ENCODE results near the gene USP49. TPM values are rescaled to one million over a fixed set of nuclear protein-coding genes. Genes with fewer than 3 reads are reported as not detected.

USP49 gene
- total and polyA plus RNA-seq, 4 donors, result 1.8 to 8.6 (median 3.6) TPM

- 54 to 56% methylated on average over 4 of the region's 4 CpGs for WGBS, 2 donors
- Histone ChIP-seq H3K9me3 (ENCODE audit: control insufficient read depth in 4 of 4, insufficient read depth in 3 of 4, low read length in 3 of 4) (no peaks in the 10 kb centered on the region), H3K4me1 (ENCODE audit: control insufficient read depth in 5 of 5, insufficient read depth in 5 of 5, low read length in 5 of 5) (peaks cover 0 to 17% (median 10%) of the 10 kb centered on the region in 5 donors), H3K9ac (ENCODE audit: insufficient read depth in 1 of 2, low read length in 2 of 2) (no peak overlapping the region), H3K27me3 (ENCODE audit: control insufficient read depth in 3 of 3, insufficient read depth in 3 of 3, low read length in 2 of 3) (no peaks in the 10 kb centered on the region), H3K27ac (ENCODE audit: low read depth in 1 of 2, low read length in 1 of 2) (peak overlapping the region in 1 of 2 donors; percentile 49), H3K4me3 (no peak overlapping the region), H3K36me3 (ENCODE audit: control insufficient read depth in 4 of 4, insufficient read depth in 4 of 4, low read length in 4 of 4) (peaks cover 0 to 19% (median 9%) of the 10 kb centered on the region in 4 donors)
- DNase-seq (no peak), ATAC-seq (ENCODE audit: insufficient read depth, low FRiP score) (no peak)
- TF ChIP-seq CTCF (IDR thresholded peaks at IDR 0.05; ENCODE audit: control extremely low read depth, extremely low read depth), result no peak
Observed at GRCh38 chr6:41917528-41917927, 22.4 kb upstream of the USP49 start.

- peaks cover 0 to 7% (median 5%) of the 10 kb centered on the region in 5 donors for H3K4me1 ChIP-seq (ENCODE audit: control insufficient read depth in 5 of 5, insufficient read depth in 5 of 5, low read length in 5 of 5)
- WGBS, 2 donors, result 97 to 100% methylated on average over 4 of the region's 4 CpGs
- no peaks in the 10 kb centered on the region for H3K9me3 ChIP-seq (ENCODE audit: control insufficient read depth in 4 of 4, insufficient read depth in 3 of 4, low read length in 3 of 4)
- H3K27ac ChIP-seq (ENCODE audit: low read depth in 1 of 2, low read length in 1 of 2), result no peak overlapping the region
- ATAC-seq (ENCODE audit: insufficient read depth, low FRiP score), result no peak
- peaks cover 0 to 19% (median 9%) of the 10 kb centered on the region in 4 donors for H3K36me3 ChIP-seq (ENCODE audit: control insufficient read depth in 4 of 4, insufficient read depth in 4 of 4, low read length in 4 of 4)
- no peak for DNase-seq
- no peaks in the 10 kb centered on the region for H3K27me3 ChIP-seq (ENCODE audit: control insufficient read depth in 3 of 3, insufficient read depth in 3 of 3, low read length in 2 of 3)
- no peak overlapping the region for H3K9ac ChIP-seq (ENCODE audit: insufficient read depth in 1 of 2, low read length in 2 of 2)
- TF ChIP-seq CTCF (IDR thresholded peaks at IDR 0.05; ENCODE audit: control extremely low read depth, extremely low read depth), result no peak
- no peak overlapping the region for H3K4me3 ChIP-seq
Observed at GRCh38 chr6:41914869-41915530, 19.8 kb upstream of the USP49 start.

GRCh38 chr6:41914343-41914742, 19.2 kb upstream of the USP49 start:
- peaks cover 0 to 25% (median 11%) of the 10 kb centered on the region in 4 donors for H3K36me3 ChIP-seq (ENCODE audit: control insufficient read depth in 4 of 4, insufficient read depth in 4 of 4, low read length in 4 of 4)

More at GRCh38 chr6:41914343-41914742, 19.2 kb upstream of the USP49 start:
- DNase-seq (no peak), ATAC-seq (ENCODE audit: insufficient read depth, low FRiP score) (no peak)
- Histone ChIP-seq H3K9ac (ENCODE audit: insufficient read depth in 1 of 2, low read length in 2 of 2) (no peak overlapping the region), H3K27ac (ENCODE audit: low read depth in 1 of 2, low read length in 1 of 2) (no peak overlapping the region), H3K4me3 (no peak overlapping the region), H3K9me3 (ENCODE audit: control insufficient read depth in 4 of 4, insufficient read depth in 3 of 4, low read length in 3 of 4) (no peaks in the 10 kb centered on the region), H3K4me1 (ENCODE audit: control insufficient read depth in 5 of 5, insufficient read depth in 5 of 5, low read length in 5 of 5) (peaks cover 0 to under 1% (median 0%) of the 10 kb centered on the region in 5 donors), H3K27me3 (ENCODE audit: control insufficient read depth in 3 of 3, insufficient read depth in 3 of 3, low read length in 2 of 3) (no peaks in the 10 kb centered on the region)
- 91 to 100% methylated on average over 2 of the region's 2 CpGs for WGBS, 2 donors
- no peak for TF ChIP-seq CTCF (IDR thresholded peaks at IDR 0.05; ENCODE audit: control extremely low read depth, extremely low read depth)
